HG02938 (cell line): ENCODE data around the gene MYL9.
A peak's percentile ranks its signal among the peaks of the same experiment; 100 is the strongest.
"Not testable (repeated sequence)": the region's sequence is repeated elsewhere in the genome, so short reads cannot be mapped to it uniquely, and the experiment has no call there.

Source experiments
- ATAC-seq: cut with Tn5 transposase; IDR thresholded peaks from one replicate; pipeline ENCODE4 v1.9.1; 2021; ENCODE audit warnings: mild to moderate bottlenecking, moderate library complexity; ENCODE audit not compliant: unreplicated experiment

The MYL9 gene

DNA sequence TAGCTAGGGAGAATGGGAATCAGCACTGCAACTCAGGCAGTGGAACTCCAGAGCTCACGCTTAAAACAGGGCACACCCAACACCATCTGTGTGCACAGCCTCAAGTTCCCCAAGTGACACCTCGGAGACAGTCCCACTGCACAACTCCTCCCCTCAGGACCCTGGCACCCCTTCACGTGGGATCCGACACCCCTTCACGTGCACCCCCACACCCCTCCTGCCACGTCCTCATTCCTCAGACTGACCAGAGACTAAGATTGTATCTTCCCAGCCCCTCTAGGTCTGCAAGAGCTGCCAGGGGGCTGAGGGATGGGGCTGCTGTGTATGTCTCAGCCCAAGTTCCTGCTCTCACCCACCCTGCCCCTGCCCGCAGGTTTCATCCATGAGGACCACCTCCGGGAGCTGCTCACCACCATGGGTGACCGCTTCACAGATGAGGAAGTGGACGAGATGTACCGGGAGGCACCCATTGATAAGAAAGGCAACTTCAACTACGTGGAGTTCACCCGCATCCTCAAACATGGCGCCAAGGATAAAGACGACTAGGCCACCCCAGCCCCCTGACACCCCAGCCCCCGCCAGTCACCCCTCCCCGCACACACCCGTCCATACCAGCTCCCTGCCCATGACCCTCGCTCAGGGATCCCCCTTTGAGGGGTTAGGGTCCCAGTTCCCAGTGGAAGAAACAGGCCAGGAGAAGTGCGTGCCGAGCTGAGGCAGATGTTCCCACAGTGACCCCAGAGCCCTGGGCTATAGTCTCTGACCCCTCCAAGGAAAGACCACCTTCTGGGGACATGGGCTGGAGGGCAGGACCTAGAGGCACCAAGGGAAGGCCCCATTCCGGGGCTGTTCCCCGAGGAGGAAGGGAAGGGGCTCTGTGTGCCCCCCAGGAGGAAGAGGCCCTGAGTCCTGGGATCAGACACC lies 7.6 kb downstream of the MYL9 start:
- no peak for ATAC-seq

DNA sequence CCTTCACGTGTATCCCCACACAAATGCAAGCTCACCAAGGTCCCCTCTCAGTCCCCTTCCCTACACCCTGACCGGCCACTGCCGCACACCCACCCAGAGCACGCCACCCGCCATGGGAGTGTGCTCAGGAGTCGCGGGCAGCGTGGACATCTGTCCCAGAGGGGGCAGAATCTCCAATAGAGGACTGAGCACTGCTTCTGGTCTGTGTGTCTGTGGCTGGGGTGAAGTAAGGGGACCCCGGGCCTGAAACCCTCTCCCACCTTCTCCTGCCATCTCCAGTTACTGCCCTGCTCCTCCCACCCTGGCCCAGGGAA lies 8.3 kb downstream of the MYL9 start:
- no peak for ATAC-seq

DNA sequence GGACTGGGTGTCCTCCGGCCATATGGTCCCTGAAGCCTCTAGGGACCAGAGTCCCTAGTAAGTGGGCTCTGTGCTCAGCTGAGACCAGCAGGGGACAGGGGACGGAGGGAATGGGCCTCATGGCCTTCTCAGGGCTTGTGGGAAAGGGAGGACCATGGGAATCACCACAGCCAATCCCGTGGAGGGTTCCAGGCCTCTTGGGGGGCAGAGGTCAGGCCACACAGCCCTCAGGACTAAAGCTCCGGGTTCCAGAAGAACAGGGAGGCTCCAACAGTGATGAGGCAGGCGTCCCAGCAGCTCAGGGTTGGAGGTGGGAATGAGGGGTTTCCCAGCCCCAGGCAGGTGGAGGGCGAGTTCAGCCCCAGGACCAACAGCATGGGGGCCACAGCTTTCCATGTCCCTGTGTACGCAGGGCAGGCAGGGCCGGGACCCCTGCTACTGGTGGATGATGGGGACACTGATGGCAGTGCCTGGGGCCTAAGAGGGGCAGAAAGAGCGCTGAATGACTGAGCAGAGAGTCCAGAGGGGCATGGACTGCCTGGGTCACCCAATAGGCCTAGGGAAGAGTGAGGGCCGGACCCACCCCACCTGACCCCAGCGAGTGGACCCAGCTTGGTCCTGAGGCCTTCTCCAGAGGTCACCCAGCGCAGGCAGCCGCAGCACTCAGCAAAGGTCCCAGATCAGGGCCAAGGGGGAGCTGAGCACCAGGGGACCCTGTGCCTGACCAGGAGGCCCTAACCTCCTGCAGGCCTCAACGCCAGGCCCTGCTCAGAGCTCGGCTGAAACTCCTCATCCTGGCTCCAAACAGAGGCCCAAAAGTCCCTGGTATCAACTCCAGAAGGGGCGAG lies 8.8 kb downstream of the MYL9 start:
- ATAC-seq = no peak

DNA sequence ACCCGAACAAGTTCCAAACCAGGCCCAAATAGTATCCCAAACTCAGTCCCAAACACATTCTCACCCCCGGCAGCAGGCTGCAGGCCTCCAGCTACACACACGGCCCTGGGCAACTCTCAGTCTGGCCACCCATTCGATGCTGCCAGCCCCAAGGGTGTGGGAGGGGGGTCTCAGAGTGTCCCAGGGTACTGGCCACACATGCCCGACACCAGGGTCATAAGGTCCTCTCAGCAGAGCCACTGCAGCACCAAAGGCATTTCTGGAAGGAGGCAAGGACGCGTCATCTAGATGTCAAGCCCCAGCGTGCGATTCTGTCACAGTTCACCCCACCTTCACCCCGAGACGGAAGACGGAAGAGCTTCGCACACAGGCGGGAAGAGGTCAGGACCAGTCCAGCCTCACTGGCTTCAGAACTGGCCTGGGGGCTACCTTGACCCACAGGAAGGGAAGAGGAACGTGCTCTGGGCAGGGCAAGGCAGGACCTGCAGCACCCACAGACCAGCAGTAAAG lies 9.5 kb downstream of the MYL9 start:
- no peak for ATAC-seq

DNA sequence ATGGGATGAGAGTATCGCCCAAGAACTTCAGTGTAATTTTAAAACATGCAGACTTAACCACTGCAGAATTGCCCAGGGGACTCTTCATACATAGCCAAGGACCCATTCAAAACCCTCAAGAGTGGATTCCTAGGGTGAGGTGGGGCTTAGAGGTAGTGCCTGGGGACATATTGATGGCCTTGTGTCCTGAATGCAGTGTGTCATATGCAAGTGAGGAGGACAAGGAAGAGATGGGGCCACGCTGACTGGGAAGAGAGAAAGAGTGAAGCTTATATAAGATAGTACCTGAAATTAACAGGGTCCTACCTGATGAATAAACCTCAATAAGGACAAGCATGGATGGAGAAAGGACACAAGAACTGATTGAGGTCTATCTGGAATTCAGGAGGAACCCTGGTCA lies 13.9 kb downstream of the MYL9 start:
- no peak for ATAC-seq

DNA sequence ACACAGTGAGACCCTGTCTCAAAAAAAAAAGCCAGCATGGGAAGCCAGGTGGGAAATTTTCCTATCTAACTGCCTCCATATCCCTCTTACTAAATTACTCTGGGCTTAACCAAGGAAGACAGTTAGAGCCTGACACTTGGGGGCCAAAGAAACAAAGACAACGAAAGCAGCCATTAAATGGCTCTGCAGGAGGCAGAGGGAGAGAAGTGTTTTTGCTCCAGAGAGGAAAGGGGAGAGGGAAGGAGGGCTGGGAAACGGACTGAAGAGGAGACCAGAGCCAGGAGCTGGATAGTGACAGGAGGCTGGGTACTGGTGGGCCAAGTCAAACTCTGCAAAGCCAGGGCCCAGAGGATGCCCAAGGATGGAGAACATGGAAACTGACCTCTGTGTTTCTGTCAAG lies 21.4 kb downstream of the MYL9 start:
- no peak for ATAC-seq

DNA sequence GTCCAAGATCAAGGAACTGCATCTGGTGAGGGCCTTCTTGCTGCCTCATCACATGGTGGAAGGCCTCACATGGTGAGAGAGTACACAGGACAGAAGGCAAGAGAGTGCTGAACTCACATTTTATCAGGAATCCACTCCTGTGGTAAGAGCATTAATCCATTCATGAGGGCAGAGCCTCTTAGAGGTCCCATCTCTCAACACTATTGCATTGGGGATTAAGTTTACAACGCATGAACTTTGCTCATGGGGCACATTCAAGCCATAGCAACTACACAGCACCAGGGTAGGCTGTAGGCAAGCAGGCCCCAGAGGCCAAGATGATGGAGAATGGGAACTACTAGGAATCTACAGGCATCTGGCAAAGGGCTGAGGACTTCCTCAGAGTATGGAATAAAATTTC lies 22.1 kb downstream of the MYL9 start:
- no peak for ATAC-seq

DNA sequence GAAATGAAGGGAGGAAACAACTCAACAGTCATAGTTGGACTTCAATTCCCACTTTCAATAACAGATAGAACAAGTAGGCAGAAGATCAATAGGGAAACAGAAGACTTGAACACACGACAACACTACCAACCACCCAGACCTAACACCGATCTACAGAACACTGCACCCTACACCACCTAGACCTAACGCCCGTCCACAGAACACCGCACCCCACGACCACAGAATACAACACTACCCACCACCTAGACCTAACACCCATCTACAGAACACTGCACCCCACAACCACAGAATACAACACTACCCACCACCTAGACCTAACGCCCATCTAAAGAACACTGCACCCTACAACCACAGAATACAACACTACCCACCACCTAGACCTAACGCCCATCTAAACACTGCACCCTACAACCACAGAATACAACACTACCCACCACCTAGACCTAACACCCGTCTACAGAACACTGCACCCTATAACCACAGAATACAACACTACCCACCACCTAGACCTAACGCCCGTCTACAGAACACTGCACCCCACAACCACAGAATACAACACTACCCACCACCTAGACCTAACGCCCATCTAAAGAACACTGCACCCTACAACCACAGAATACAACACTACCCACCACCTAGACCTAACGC lies 22.9 kb downstream of the MYL9 start:
- ATAC-seq = not testable (repeated sequence)

DNA sequence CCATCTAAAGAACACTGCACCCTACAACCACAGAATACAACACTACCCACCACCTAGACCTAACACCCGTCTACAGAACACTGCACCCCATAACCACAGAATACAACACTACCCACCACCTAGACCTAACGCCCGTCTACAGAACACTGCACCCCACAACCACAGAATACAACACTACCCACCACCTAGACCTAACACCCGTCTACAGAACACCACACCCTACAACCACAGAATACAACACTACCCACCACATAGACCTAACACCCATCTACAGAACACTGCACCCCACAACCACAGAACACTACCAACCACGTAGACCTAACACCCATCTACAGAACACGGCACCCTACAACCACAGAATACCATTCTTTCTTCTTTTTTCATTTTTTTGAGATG lies 23.4 kb downstream of the MYL9 start:
- ATAC-seq = not testable (repeated sequence)

DNA sequence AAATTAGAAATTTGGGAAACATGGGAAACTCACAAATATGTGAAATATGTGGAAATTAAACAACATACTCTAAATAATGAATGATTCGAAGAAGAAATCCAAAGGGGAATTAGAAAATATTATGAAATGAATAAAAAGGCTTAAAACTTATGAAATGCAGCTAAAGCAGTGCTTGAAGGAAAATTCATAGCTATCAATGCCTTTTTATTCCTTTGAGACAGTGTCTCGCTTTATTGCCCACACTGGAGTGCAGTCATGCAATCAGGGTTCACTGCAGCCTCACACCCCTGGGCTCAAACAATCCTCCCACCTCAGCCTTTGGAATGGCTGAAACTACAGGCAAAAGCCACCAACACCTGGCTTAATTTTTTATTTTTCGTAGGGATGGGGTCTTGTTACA lies 24.2 kb downstream of the MYL9 start:
- no peak for ATAC-seq

DNA sequence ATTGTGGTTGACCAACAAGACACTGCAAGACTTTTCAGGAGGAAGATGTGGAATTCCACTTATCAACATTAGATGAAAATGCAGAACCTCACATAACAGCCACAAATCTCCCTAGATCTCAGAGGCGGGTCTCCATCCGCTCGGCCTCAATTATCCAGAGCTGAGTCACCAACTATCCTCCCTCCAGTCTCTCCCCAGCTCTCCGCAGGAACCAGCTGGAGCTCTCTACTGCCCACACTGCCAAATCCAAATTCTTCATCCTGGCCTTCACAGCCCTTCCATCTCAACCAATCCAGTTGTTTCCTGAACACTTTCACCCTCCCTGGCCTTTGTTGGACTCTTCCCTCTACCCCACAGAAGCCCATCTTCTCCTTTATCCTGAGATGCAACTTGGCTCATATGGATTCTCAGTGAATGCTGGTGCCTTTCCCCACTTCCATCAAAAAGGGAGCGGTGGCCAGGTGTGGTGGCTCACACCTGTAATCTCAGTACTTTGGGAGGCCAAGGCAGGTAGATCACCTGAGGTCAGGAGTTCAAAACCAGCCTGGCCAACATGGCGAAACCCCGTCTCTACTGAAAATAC lies 28.6 kb downstream of the MYL9 start:
- no peak for ATAC-seq

DNA sequence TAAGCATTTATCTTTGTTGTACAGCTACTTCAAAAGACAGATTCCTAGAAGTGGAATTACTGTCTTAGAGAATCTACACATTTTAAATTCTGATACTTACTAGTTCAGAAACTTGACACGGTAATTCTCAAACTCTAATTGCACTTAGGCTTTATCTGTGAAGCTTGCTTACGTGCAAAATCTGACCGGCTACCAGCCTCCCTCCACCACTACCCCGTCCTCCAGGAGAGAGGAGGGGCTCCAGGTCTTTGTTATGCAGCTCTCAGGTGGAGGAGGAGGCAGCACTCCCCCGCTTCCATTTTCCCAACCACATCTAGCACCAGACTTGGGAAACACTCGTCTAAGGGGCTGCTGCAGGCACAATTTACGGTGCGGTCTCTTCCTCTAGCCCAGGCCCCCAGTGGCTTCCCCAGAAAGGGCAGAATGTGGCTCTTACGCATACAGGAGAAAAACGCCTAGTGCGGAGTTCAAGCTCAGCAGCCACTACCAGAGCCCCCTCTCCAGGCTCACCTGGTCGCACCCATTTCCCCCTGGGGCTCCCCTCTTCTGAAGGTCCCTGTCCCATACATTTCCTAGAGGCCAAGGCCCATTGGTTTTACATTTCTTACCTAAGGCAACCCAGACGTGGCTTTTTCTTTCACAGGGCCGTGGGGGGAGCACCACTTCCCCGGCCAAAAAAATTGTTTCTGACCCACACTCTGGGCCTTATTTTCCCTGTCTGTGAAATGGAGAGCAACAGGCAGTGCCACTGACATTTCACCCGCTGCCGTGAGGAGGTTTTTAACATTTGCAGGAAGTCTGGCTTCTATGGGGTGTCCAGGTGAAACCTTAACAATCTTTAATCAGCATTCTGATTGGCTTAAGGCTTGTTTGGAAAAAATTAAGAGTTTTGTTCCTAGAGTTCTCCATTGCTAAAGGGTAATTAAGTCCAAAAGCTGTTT lies 30.5 kb downstream of the MYL9 start:
- ATAC-seq = no peak

DNA sequence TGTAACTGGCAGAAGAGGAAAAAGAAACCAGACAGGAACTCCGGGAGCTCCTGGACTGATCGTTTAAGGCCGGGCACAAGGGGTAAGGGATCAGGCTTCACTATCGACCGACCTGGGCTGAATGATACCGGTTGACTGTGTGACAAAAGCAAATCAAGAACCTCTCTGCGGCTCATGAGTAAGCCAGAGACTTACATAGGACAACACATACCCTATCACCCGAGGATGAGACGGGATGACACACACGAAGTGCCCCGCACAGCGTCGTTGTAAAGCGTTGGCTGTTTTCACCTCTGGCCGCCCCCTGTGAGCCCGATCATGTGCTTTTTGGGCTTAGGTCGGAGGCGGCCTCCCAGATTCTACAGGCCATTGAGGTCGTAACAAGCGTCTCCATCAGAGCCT lies 31.4 kb downstream of the MYL9 start:
- ATAC-seq = peak; percentile 25

DNA sequence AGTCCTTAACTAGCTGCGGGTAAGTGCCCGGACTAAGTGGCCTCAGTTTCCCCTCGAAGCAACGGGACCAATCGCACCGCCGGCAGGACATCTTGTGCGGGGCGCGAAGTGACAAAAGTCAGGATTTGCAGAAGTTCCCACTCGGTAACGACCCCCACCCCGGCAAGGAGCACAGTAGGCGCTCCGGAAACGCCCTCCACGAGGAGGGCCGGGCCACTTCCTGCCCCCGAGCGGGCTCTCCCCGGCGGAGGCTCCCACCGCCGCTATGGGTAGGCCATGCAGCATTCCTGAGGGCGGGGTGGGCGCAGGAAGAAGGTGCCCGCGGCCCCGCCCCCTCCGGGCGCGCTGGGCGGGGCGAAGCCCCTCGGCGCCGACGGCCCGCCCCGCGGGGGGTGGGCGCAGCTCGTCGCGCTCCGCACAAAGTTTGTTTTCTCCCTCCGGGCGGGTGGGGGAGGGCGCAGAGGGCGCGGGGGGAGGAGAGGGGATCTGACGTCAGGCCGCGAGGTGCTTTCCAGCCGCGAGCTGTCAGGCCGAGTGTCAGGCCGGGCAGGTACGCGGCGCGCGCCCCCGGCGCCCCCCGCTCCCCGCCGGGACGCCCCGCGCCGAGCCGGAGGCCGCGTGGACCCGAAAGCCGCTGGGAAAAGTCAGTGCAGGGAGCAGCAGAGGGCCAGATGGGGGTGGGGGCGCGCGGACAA lies 31.9 kb downstream of the MYL9 start, which contains the start of gene TGIF2:
Gene TGIF2 (plus strand): TSS at position 495 of the 695 bp plus-strand sequence. CDS start 5,178 bp downstream, outside the sequence.
- peak; percentile 51 for ATAC-seq

DNA sequence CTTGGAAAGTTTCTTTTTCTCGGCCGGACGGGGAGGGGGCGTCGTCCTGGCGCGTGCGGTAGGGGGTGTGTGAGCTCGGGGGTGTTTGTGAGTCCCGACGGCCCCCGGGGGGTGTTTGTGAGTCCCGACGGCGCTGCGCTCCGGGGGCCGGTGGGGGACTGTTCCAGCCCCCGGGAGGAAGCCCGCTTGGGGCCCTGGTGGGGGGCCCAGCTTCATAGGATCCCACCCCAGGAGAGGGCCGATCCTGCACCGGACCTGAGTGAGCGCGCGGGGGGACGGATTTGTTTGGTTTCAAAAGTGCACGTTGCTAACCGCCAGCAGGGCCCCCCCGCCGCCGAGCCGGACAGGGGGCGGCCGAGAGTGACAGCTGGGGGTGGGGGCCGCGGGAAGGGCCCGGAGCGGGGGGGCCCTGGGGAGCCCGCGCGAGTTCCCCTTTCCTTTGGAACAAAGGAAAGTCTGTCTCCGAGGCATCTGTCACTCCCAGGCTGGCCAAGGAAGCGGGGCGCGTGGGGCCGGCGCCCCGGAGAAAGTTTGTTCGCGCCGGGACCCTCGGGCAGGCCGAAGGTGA lies 32.6 kb downstream of the MYL9 start:
- peak; percentile 0 for ATAC-seq

DNA sequence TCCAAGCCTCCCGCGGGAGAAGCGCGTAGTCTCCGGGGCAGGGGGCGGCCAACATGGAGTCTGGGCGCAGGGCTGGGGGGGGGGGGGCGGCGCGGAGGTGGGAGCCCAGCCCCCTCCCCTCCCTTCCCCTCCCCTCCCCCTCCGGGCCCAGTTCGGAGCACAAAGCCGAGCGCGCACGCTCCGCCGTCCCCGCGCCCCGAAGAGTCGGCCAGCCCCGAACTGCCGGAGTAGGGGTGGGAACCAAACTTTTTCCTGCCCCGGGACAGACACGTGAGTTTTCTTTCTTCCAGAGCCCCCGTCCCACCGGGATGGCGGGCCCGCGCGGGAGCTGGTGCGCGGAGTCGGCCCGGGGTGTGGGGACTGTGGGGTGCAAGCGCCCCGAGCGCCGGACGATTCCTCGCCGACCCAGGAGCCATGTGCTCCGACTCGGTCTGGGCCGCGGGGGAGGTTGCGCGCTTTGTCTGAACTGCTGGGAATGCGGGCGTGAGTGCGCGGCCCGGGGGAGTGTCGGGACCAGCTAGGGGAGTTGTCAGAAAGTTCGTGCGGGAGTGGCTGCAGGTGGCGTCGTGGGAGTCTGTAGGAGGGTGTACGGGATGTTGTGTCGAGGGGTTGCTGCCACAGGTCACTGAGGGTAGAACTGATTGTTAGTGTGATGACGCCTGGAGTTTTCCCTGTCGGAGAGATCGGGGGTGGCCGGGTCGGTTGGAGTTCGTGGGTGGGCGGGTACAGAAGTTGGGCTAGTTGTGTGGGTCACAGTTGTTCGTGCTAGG lies 33.2 kb downstream of the MYL9 start:
- ATAC-seq = no peak

DNA sequence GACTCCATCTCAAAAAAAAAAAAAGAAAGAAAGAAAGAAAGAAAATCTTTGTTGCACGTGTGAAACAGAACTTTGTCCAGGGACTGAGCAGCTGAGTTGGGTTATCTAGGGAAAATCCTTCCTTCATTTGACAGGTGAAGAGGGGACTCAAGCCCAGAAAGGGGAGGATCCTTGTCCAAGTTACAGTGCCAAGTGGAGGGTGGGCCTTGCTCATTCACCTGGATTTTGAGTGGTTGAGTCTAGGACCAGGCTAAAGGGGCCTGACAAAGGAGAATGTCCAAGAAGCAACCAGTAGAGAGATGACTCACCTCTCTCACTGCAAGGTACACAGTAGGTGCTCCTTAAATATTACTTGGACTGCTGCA lies 34.7 kb downstream of the MYL9 start:
- ATAC-seq = no peak

DNA sequence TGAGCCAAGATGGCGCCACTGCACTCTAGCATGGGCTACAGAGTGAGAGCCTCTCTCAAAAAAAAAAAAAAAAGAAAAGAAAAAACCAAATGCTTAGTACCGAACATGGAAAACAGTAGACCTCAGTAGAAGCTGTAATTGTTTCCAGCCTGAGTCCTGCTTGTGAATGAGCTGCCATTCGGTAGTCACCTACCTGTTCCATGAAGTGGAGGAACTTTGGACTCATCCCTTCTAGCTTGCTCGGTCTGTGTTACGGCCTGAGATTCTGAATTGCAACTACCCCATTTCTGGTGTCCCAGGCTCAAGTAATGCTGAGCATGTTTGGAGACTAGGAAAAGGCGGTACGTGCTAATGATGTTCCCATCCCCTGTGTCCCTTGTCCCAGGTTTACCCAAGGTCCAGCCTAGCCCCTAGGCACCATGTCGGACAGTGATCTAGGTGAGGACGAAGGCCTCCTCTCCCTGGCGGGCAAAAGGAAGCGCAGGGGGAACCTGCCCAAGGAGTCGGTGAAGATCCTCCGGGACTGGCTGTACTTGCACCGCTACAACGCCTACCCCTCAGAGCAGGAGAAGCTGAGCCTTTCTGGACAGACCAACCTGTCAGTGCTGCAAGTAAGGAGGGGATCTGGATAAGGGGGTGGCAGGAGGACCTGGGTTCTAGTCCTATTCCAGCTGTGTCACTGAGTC lies 37.2 kb downstream of the MYL9 start:
- no peak for ATAC-seq
